Neural crest cell (in vitro differentiated cells): Measurements from ENCODE around the gene ITSN2. TPM values are rescaled to one million over a fixed set of nuclear protein-coding genes. Genes with fewer than 3 reads are reported as not detected.
A peak's percentile ranks its signal among the peaks of the same experiment; 100 is the strongest.

Source experiments
- DNase-seq: peaks from one replicate; pipeline ENCODE4 v3.0.0; 2021; ENCODE audit warnings: low read depth, mixed read lengths, low spot score
- H3K27ac Mint-ChIP-seq: one replicate; pipeline ENCODE4 v1.8.0; 2021; ENCODE audit warnings: mild to moderate bottlenecking, mixed read lengths; ENCODE audit not compliant: unreplicated experiment
- H3K27me3 Mint-ChIP-seq: 2 replicates; pipeline ENCODE4 v1.8.0; 2021; ENCODE audit warnings: low read depth, mild to moderate bottlenecking, mixed read lengths
- H3K36me3 Mint-ChIP-seq: 2 replicates; pipeline ENCODE4 v1.8.0; 2021; ENCODE audit warnings: low read depth, mild to moderate bottlenecking, mixed read lengths
- H3K4me1 Mint-ChIP-seq: 2 replicates; pipeline ENCODE4 v1.8.0; 2021; ENCODE audit warnings: mixed read lengths
- H3K4me3 Mint-ChIP-seq: one replicate; pipeline ENCODE4 v1.8.0; 2021; ENCODE audit warnings: mild to moderate bottlenecking, mixed read lengths
- H3K9me3 Mint-ChIP-seq: 2 replicates; pipeline ENCODE4 v1.8.0; 2021; ENCODE audit warnings: mixed read lengths
- total RNA-seq: library from RNA; stranded (reverse); gene quantifications from 2 replicates; pipeline ENCODE4 v1.2.1, GENCODE V29; 2021
- TF ChIP-seq, protein P1 (sequence below): fragments of 200-600 bp; sonication (generic); conservative IDR thresholded peaks from 2 replicates; pipeline ENCODE4 v1.5.0; 2021; ENCODE audit warnings: antibody characterized with exemption, mild to moderate bottlenecking

Gene ITSN2
- total RNA-seq, 1 donor from 2014 or later: 13.6 TPM

DNA sequence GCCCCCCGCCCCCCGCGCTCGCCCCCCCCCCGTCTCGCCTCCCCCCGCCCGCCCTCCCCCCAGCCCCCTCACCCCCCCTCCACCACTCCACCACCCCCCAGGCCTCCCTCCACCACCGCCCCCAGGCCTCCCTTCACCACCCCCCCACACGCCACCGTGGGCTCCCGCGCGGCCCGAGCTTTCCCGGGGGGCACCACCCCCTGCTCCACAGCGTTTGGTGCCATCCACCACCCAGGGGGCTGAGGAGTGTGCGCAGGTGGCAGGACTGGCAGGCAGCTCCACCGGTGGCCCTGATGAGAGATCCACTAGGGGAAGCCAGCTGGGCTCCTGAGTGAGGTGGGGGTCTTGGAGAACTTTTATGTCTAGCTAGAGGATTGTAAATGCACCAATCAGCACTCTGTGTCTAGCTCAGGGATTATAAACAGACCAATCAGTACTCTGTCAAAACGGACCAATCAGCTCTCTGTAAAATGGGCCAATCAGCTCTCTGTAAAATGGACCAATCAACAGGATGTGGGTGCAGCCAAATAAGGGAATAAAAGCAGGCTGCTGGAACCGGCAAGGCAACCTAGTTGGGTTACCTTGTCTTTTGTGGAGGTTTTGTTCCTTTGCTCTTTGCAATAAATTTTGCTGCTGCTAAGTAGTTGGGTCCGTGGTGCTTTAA, 43.0 kb upstream of the ITSN2 start:
- no peaks in the 10 kb centered on the region for H3K36me3 Mint-ChIP-seq
- peaks cover 21% of the 10 kb centered on the region for H3K4me1 Mint-ChIP-seq
- H3K4me3 Mint-ChIP-seq: no peak overlapping the region
- TF ChIP-seq, protein P1, sequence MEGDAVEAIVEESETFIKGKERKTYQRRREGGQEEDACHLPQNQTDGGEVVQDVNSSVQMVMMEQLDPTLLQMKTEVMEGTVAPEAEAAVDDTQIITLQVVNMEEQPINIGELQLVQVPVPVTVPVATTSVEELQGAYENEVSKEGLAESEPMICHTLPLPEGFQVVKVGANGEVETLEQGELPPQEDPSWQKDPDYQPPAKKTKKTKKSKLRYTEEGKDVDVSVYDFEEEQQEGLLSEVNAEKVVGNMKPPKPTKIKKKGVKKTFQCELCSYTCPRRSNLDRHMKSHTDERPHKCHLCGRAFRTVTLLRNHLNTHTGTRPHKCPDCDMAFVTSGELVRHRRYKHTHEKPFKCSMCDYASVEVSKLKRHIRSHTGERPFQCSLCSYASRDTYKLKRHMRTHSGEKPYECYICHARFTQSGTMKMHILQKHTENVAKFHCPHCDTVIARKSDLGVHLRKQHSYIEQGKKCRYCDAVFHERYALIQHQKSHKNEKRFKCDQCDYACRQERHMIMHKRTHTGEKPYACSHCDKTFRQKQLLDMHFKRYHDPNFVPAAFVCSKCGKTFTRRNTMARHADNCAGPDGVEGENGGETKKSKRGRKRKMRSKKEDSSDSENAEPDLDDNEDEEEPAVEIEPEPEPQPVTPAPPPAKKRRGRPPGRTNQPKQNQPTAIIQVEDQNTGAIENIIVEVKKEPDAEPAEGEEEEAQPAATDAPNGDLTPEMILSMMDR: no peak
- peaks cover 3% of the 10 kb centered on the region for H3K27me3 Mint-ChIP-seq
- no peak for DNase-seq
- H3K27ac Mint-ChIP-seq: no peak overlapping the region
- H3K9me3 Mint-ChIP-seq: no peaks in the 10 kb centered on the region

GRCh38 chr2:24402242-24403097, 42.1 kb upstream of the ITSN2 start:
- TF ChIP-seq, protein P1: no peak
- Mint-ChIP-seq H3K4me3 (no peak overlapping the region), H3K36me3 (no peaks in the 10 kb centered on the region), H3K27me3 (peaks cover 2% of the 10 kb centered on the region), H3K9me3 (no peaks in the 10 kb centered on the region), H3K27ac (no peak overlapping the region), H3K4me1 (peaks cover 21% of the 10 kb centered on the region)
- DNase-seq: no peak

GRCh38 chr2:24400207-24400907, 40.0 kb upstream of the ITSN2 start:
- no peak for DNase-seq
- peak overlapping the region; percentile 78 for H3K27ac Mint-ChIP-seq
- peaks cover 21% of the 10 kb centered on the region for H3K4me1 Mint-ChIP-seq
- H3K4me3 Mint-ChIP-seq: no peak overlapping the region
- no peaks in the 10 kb centered on the region for H3K27me3 Mint-ChIP-seq
- TF ChIP-seq, protein P1: no peak
- no peaks in the 10 kb centered on the region for H3K9me3 Mint-ChIP-seq
- H3K36me3 Mint-ChIP-seq: no peaks in the 10 kb centered on the region

DNA sequence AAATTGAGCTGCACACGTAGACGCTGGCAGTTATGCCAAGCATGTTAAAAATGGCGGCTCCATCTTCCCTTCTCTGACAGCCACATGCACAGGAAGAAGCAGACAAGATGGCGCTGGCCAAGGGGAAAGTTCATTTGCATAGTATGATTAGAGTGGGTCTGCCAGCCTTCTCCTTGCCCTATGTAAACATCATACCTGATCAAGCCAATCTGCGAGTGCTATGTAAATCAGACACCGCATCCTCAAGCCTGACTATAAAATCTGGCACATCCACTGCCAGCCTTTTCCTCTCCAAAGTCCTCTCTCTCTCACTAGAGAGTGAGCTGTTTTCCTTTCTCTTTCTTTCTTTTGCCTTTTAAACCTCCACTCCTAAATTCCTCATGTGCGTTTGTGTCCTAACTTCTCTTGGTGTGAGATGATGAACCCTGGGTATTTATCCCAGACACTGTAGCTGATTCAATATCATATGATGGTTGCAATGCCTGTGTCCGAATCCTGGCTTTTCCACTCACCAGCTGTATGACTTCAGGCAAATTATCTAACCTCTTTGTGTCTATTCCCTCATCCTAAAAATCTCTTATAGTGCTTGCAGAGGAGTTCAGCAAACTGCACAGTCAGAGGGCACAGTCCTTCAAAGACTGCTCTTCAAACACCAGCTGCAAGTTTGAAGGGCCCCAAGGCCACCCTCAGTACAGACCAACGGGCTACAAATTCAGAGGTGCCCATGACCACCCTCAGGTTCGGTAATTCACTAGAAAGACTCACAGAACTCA, 39.3 kb upstream of the ITSN2 start:
- no peaks in the 10 kb centered on the region for H3K27me3 Mint-ChIP-seq
- H3K4me3 Mint-ChIP-seq: no peak overlapping the region
- peaks cover 19% of the 10 kb centered on the region for H3K4me1 Mint-ChIP-seq
- TF ChIP-seq, protein P1: no peak
- peak overlapping the region; percentile 78 for H3K27ac Mint-ChIP-seq
- no peaks in the 10 kb centered on the region for H3K9me3 Mint-ChIP-seq
- DNase-seq: no peak
- no peaks in the 10 kb centered on the region for H3K36me3 Mint-ChIP-seq

GRCh38 chr2:24394998-24395397, 34.7 kb upstream of the ITSN2 start:
- TF ChIP-seq, protein P1: no peak
- H3K27me3 Mint-ChIP-seq: no peaks in the 10 kb centered on the region
- H3K9me3 Mint-ChIP-seq: no peaks in the 10 kb centered on the region
- DNase-seq: no peak
- peaks cover 6% of the 10 kb centered on the region for H3K4me1 Mint-ChIP-seq
- no peak overlapping the region for H3K27ac Mint-ChIP-seq
- no peak overlapping the region for H3K4me3 Mint-ChIP-seq
- H3K36me3 Mint-ChIP-seq: no peaks in the 10 kb centered on the region
